NT2/D1 (cell line): ENCODE data around the gene MAL.

Experiments used
- SUZ12 ChIP-seq: IDR thresholded peaks from 2 replicates; pipeline ENCODE4 v1.6.1; 2011; ENCODE audit not compliant: insufficient read length, insufficient read depth; ENCODE audit errors: extremely low read depth
- YY1 ChIP-seq: IDR thresholded peaks from 2 replicates; pipeline ENCODE4 v1.6.1; 2011; ENCODE audit not compliant: insufficient read length, insufficient read depth

GRCh38 chr2:94977826-94978225, 47.7 kb upstream of the MAL start:
- TF ChIP-seq SUZ12 (no peak), YY1 (no peak)
